Measurements from ENCODE around the gene GPR137B. TPM values are rescaled to one million over a fixed set of nuclear protein-coding genes. Genes with fewer than 3 reads are reported as not detected.

Gene GPR137B
- total and polyA plus RNA-seq, 2 of the 8 experiments (the other 6 are each of a cell fraction or from before 2014, with no cell fraction given) = 6.9 to 7.7 TPM

- TF ChIP-seq ZNF274 (IDR thresholded peaks at IDR 0.05; ENCODE audit: borderline replicate concordance, extremely low read depth, low read length) = no peak
- TF ChIP-seq, protein P1, sequence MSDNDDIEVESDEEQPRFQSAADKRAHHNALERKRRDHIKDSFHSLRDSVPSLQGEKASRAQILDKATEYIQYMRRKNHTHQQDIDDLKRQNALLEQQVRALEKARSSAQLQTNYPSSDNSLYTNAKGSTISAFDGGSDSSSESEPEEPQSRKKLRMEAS (IDR thresholded peaks at IDR 0.05) = no peak
Measured at GRCh38 chr1:236253918-236254637, 111.7 kb downstream of the GPR137B start (continued).
